SH-SY5Y (cell line): ENCODE data around the gene LPA.
"Not testable (repeated sequence)": the region's sequence is repeated elsewhere in the genome, so short reads cannot be mapped to it uniquely, and the experiment has no call there.

ENCODE experiments used
- GATA2 ChIP-seq: IDR thresholded peaks from 2 replicates; pipeline ENCODE4 v1.6.1; 2011; ENCODE audit warnings: mild to moderate bottlenecking, low read depth, low read length
- GATA3 ChIP-seq: IDR thresholded peaks from 2 replicates; pipeline ENCODE4 v1.6.1; 2011; ENCODE audit warnings: low read depth, mild to moderate bottlenecking, low read length, moderate library complexity

Gene LPA

DNA sequence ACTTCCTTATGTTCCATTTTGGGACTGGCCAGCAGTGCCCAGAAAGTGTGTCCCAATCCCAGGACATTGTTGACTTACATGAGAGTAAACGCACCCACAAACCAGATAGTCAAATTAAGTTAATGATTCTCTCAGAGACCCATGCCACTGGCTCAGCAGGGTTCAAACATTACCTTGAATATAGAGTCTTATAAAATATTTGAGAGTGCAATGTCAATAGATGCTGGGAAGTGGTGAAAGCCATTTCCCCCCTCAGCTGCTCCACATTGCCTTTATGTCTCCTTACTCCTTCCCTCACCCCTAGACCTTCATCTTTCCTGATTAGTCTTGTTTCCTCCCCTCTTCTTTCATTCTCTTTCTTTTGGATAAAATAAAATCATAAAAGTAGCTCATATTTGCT is at the start of gene LPA:
TSS of gene LPA (minus strand) at position 78 of the 400 bp plus-strand sequence. CDS start at position 17, 61 bp downstream.
- TF ChIP-seq GATA2, GATA3: not testable (repeated sequence)

- not testable (repeated sequence) for TF ChIP-seq GATA2, GATA3
Observed at GRCh38 chr6:160701918-160702680, 38.0 kb upstream of the LPA start, which contains the start of gene PLG. Gene PLG, plus strand, starts transcription at chr6:160702244. Its CDS starts 61 bp downstream, at chr6:160702305.

DNA sequence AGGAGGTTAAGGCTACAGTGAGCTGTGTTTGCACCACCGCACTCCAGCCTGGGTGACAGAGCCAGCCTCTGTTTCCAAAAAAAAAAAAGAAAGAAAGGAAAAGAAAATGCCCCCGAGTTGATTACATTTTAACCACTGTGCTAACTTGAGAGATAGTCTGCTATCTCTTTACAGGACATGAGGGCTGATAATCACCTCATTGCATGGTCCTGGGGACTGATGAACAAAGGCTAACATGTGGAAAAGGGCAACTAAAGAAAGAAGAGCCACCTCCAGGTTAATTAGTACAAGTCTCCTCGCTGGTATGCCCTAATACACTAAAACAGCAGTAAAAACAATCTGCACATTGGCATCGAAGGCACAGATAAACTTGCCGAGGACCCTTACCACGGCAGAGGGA is 33.8 kb upstream of the LPA start:
- TF ChIP-seq GATA2 = no peak
- no peak for TF ChIP-seq GATA3

DNA sequence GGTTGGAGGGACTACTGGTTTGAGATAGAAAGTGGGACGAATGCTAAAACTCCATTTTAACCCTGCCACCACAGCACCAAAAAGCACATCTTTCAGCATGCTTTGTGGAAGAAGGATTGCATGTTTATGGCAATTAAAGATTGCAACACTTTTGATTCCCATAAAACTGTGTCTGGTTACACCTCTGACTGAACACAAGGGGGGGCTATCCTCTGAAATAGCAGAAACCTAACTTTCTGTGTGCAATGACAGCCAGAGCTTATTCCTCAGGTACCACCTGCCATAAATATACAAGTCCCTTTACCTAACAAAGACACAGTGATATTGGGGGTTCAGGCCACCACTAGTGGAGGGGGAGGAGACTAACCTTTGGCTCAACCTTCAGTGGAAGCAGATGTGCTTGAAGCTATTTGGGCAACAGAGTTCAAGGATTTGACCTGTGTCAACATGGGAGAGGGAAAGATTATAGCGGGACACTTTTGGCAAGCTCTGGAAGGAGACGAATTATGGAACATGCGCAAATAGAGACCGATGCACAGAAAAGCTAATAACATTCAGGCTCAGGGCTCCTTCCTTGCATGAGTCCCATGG is 28.4 kb upstream of the LPA start:
- TF ChIP-seq GATA3 = no peak
- no peak for TF ChIP-seq GATA2

DNA sequence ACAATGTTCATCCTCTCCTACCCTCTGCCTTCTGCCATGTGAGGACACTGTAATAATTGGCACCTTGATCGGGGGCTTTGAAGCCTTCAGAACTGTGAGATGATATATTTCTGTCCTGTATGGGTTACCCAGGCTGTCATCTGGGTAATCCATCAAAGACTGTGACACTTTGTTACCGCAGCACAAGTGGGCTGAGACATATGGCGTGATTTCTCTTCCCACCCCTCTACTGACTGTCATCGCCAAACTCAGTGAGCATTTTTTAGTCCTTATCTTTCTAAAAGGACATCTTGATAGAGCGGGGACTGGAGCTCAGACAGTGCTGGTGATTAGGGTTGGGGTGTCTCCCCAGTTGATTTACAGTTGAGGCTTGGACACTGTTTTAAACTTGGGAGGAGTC is 27.5 kb upstream of the LPA start:
- TF ChIP-seq GATA2 = no peak
- TF ChIP-seq GATA3 = no peak

GRCh38 chr6:160690458-160690857 is 26.4 kb upstream of the LPA start:
- TF ChIP-seq GATA3 (no peak), GATA2 (no peak)

GRCh38 chr6:160685762-160686450 is 21.8 kb upstream of the LPA start:
- TF ChIP-seq GATA2 (no peak), GATA3 (no peak)

DNA sequence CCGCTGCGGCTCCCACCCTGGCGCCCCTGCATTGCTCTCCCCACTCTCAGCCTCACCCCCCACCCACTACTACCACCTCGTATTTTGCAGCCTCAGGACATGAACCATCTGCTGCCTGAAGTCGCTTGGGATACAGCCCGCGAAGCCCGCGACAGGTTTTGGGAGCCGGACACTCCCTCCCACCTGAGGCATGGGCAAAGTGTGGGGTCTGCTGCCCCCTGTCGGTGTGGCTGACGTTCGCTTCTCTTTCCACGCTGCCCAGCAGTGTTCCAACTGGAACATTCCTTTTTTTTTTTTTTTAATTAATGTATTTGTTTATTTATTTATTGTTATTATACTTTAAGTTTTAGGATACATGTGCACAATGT is 15.3 kb upstream of the LPA start:
- TF ChIP-seq GATA3 (no peak), GATA2 (no peak)

GRCh38 chr6:160678744-160679401 is 14.8 kb upstream of the LPA start:
- TF ChIP-seq GATA2 = no peak
- TF ChIP-seq GATA3 = no peak

DNA sequence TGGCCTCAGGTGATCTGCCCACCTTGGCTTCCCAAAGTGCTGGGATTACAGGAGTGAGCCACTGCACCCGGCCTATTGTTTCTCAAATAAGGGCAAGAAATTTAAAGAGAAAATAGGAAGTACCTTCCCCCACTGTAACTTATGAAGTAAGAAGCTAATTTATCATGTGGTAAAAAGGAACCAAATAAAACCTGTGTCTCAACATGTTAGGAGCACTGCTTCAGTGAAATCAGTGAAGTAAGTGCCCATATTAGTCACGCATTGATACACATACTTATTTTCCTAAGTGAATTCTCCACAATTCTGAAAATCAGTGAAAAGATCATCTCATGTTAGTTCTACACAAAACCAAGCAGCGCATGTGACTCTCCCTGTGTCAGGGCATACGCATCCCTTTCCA is 14.2 kb upstream of the LPA start:
- TF ChIP-seq GATA3 (no peak), GATA2 (no peak)

DNA sequence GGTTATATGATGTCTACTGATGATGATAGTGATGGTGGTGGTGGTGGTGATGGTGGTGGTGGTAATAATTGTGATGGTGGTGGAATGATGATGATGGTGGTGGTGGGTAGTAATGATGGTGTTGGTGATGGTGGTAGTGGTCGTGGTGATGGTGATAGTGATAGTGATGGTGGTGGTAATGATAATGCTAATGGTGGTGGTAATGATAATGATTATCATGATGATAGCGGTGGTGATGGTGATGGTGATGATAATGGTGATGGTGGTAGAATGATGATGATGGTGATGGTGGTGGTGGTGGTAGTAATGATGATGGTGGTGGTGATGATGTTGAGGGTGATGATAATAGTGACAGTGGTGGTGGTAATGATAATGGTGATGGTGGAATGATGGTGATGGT is 4.5 kb upstream of the LPA start:
- no peak for TF ChIP-seq GATA2

- TF ChIP-seq GATA3 (no peak), GATA2 (no peak)
Observed at GRCh38 chr6:160667639-160668481, 3.8 kb upstream of the LPA start.

- no peak for TF ChIP-seq GATA3
- TF ChIP-seq GATA2 = no peak
Observed at GRCh38 chr6:160662842-160663241, 1.2 kb downstream of the LPA start.

DNA sequence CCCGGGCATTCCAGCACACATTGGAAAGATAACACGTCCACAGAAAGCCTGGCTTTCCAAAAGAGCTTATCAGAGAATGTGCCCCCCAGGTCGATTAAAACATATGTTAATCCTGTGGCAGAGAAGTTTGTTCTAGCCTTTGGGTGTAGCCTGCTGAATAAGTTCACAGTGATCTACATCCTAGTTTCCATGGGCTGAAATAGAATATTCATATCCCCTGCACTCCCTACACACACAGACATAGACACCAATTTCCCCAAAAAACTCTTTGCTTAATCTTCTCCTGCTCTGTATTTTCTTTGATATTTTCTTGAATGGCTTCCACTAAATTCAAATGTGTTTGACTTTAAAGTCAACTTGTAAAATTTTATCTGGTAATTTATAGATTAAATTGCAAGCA is 1.6 kb downstream of the LPA start:
- TF ChIP-seq GATA2 (no peak), GATA3 (no peak)
